Testis (tissue), 3 donors: ENCODE measurements around the gene TTC28. TPM values are rescaled to one million over a fixed set of nuclear protein-coding genes. Genes with fewer than 3 reads are reported as not detected.

ENCODE experiments used
- DNase-seq: peaks from one replicate; pipeline ENCODE4 v3.0.0-alpha.2; 2019
- H3K27ac ChIP-seq, 2 donors: fragments of 200-600 bp; sonication (generic); one replicate each; pipeline ENCODE4 v1.5.1; 2019
- H3K27me3 ChIP-seq: fragments of 200-600 bp; sonication (generic); one replicate; pipeline ENCODE4 v1.5.1; 2019
- H3K36me3 ChIP-seq: fragments of 200-600 bp; sonication (generic); one replicate; pipeline ENCODE4 v1.5.1; 2017; ENCODE audit warnings: low read depth; ENCODE audit errors: missing control alignments
- H3K4me1 ChIP-seq: fragments of 200-600 bp; sonication (generic); one replicate; pipeline ENCODE4 v1.5.1; 2019
- H3K4me3 ChIP-seq, 2 donors: fragments of 200-600 bp; sonication (generic); one replicate each; pipeline ENCODE4 v1.5.1; 2017 to 2019
- H3K9me3 ChIP-seq: fragments of 200-600 bp; sonication (generic); one replicate; pipeline ENCODE4 v1.5.1; 2017
- CTCF ChIP-seq, 3 experiments: fragments of 450-650 bp in 2 of 3; fragments of 200-600 bp in 1 of 3; sonication (generic) in 1 of 3; IDR thresholded peaks; one replicate each; pipeline ENCODE4 v1.5.1; 2016 to 2019; ENCODE audit warnings: antibody characterized with exemption in 3 of 3, mild to moderate bottlenecking in 2 of 3, moderate library complexity in 1 of 3
- POLR2A ChIP-seq: fragments of 450-650 bp; IDR thresholded peaks from one replicate; pipeline ENCODE4 v1.6.1; 2017; ENCODE audit warnings: antibody characterized with exemption, mild to moderate bottlenecking, moderate library complexity
- WGBS, 2 donors: methylation state at CpG; one replicate each; pipeline ENCODE4 v1.1.5; 2018; 5-methylcytosine and 5-hydroxymethylcytosine counted together
- intact Hi-C: fragments of 100-400 bp; cut with DNase I; formaldehyde crosslinking; loops from one replicate; pipeline ENCODE4 v1.15.1; 2023; ENCODE audit warnings: low total_unique reads
- polyA plus RNA-seq: library from polyadenylated mRNA; stranded (reverse); fragments of 350-450 nt; fragmentation: Illumina TruSeq; extraction: RNeasy Lipid Tissue Mini Kit (QIAGEN cat#74804); gene quantifications from one replicate; pipeline ENCODE4 v1.2.3, GENCODE V29; 2014; ENCODE audit warnings: low read depth, low replicate concordance; ENCODE audit not compliant: insufficient read depth
- total RNA-seq, 2 donors: library from RNA; depleted of rRNA; stranded (reverse); fragments of >200 nt; gene quantifications; one replicate each; pipeline ENCODE4 v1.2.3, GENCODE V29; 2016

Gene TTC28
- total and polyA plus RNA-seq, 3 donors from 2014 or later = 29.4 to 121 (median 75.5) TPM

GRCh38 chr22:28006271-28006670 lies 673.4 kb downstream of the TTC28 start:
- Histone ChIP-seq H3K36me3 (no peaks in the 10 kb centered on the region), H3K4me1 (no peaks in the 10 kb centered on the region), H3K27ac (no peak overlapping the region), H3K4me3 (no peak overlapping the region), H3K9me3 (no peaks in the 10 kb centered on the region), H3K27me3 (no peaks in the 10 kb centered on the region)
- DNase-seq = no peak
- WGBS, 2 donors = 81 to 91% methylated on average over 7 of the region's 7 CpGs
- intact Hi-C loops = loop anchor here (5.0 kb wide), 1 partner anchor 124 kb away; no protein-coding TSS in a partner anchor
- no peak for TF ChIP-seq POLR2A
- TF ChIP-seq CTCF (IDR thresholded peaks at IDR 0.05) = no peak

DNA sequence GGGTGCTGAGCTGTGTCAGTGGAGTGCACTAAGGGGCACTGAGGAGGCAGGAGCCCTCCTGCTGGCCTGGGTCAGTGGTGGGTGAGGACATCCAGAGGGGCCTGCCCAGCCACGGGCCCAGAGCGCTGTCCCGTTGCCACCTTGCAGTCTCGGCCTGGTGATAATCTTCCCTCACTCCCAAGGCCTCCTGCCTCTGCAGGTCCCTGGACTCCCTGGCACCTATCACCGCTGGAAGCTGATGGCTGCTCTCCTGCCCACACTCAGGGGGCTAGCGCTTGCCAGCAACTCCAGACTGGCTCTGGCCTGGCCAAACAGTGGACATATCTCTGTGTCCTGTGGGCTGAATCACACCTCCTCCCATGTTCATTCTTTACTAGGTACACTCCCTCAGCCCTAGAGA lies 674.1 kb downstream of the TTC28 start:
- no peaks in the 10 kb centered on the region for H3K4me1 ChIP-seq
- no peak overlapping the region for H3K4me3 ChIP-seq
- TF ChIP-seq CTCF (IDR thresholded peaks at IDR 0.05) (no peak), POLR2A (no peak)
- H3K36me3 ChIP-seq = no peaks in the 10 kb centered on the region
- intact Hi-C loops = loop anchor here (5.0 kb wide), 1 partner anchor 123 kb away; no protein-coding TSS in a partner anchor
- DNase-seq = no peak
- no peaks in the 10 kb centered on the region for H3K27me3 ChIP-seq
- no peaks in the 10 kb centered on the region for H3K9me3 ChIP-seq
- WGBS, 2 donors = 67 to 85% methylated on average over 2 to 6 of the region's 6 CpGs
- H3K27ac ChIP-seq = no peak overlapping the region

- H3K27ac ChIP-seq = no peak overlapping the region
- DNase-seq = no peak
- no peak overlapping the region for H3K4me3 ChIP-seq
- intact Hi-C loops = no loop called here
- H3K4me1 ChIP-seq = no peaks in the 10 kb centered on the region
- TF ChIP-seq CTCF (IDR thresholded peaks at IDR 0.05) (no peak), POLR2A (no peak)
- H3K27me3 ChIP-seq = no peaks in the 10 kb centered on the region
- no peaks in the 10 kb centered on the region for H3K36me3 ChIP-seq
- H3K9me3 ChIP-seq = no peaks in the 10 kb centered on the region
- 96 to 100% methylated on average over 6 of the region's 6 CpGs for WGBS, 2 donors
Measured at GRCh38 chr22:28004021-28004420, 675.6 kb downstream of the TTC28 start.

GRCh38 chr22:28002863-28003565 lies 676.6 kb downstream of the TTC28 start:
- no peak for DNase-seq
- intact Hi-C loops = no loop called here

More at GRCh38 chr22:28002863-28003565, 676.6 kb downstream of the TTC28 start:
- Histone ChIP-seq H3K4me1 (no peaks in the 10 kb centered on the region), H3K9me3 (no peaks in the 10 kb centered on the region), H3K27ac (no peak overlapping the region), H3K27me3 (no peaks in the 10 kb centered on the region), H3K36me3 (no peaks in the 10 kb centered on the region), H3K4me3 (no peak overlapping the region)
- TF ChIP-seq CTCF (IDR thresholded peaks at IDR 0.05) (no peak), POLR2A (no peak)
- WGBS, 2 donors = 82 to 92% methylated on average over 3 to 8 of the region's 8 CpGs
